Activated naive CD4-positive, alpha-beta T cell treated with anti-CD3 and anti-CD28 coated beads, Interleukin-2, amount 50 U/mL, for 72 hours (primary cell): Measurements from ENCODE around the gene VCL. TPM values are rescaled to one million over a fixed set of nuclear protein-coding genes. Genes with fewer than 3 reads are reported as not detected.

Experiments
- ATAC-seq, 2 donors: fragments of 150-1000 bp; cut with Tn5 transposase; 2 replicates each; pipeline ENCODE4 v1.10.0; 2021; ENCODE audit warnings: mild to moderate bottlenecking in 2 of 2, moderate library complexity in 2 of 2
- DNase-seq, 2 donors: peaks; one replicate each; pipeline ENCODE4 v3.0.0; 2021 to 2022; ENCODE audit warnings: low spot score in 2 of 2
- H3K27ac Mint-ChIP-seq, 2 donors: one replicate each; pipeline ENCODE4 v1.8.0; 2022; ENCODE audit warnings: mild to moderate bottlenecking in 2 of 2, mixed read lengths in 2 of 2
- H3K36me3 Mint-ChIP-seq, 2 donors: one replicate each; pipeline ENCODE4 v1.8.0; 2022; ENCODE audit warnings: mixed read lengths in 2 of 2
- H3K9me3 Mint-ChIP-seq, 2 donors: one replicate each; pipeline ENCODE4 v1.8.0; 2022; ENCODE audit warnings: mixed read lengths in 2 of 2
- total RNA-seq, 2 donors: library from RNA; stranded (reverse); gene quantifications; one replicate each; pipeline ENCODE4 v1.2.3, GENCODE V29; 2022

VCL gene
- total RNA-seq, 2 donors from 2014 or later = 9.7 to 15.6 TPM

DNA sequence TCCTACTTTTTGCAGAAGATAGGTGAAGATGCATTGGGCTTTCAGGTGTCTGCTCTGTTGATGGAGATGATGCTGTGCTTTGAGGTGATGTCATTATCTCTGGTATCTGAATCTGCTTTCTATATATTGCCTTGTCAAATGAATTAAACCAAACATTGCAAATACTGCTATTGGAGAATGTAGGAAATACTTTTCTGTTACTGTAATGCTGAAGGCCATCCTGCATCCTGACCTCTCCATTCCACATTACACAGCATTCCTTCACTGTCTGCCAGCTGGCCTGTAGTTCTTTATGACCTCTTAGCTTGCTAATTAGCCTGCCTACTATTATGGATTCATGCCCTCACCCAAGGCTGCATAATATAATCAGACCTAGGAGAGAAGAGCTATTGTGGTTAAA, 73.2 kb downstream of the VCL start:
- DNase-seq (no peak), ATAC-seq (no peak)
- H3K27ac Mint-ChIP-seq = no peak overlapping the region
- H3K36me3 Mint-ChIP-seq = peaks cover 0 to 9% of the 10 kb centered on the region in 2 donors
- no peaks in the 10 kb centered on the region for H3K9me3 Mint-ChIP-seq

DNA sequence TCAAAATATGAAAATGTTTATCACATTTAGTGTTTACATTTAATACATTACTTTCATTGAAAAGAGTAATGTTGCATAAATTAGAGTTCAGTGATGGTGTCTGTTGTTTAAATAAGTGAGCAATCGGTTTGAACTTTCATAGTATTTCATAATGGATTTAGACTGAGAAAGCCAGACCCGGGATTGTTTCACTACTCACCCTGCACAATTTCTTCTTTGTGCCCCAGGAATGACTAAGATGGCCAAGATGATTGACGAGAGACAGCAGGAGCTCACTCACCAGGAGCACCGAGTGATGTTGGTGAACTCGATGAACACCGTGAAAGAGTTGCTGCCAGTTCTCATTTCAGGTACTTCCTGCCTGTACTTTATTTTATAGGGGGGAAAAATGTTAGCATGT, 74.6 kb downstream of the VCL start:
- H3K36me3 Mint-ChIP-seq = peaks cover 0 to 9% of the 10 kb centered on the region in 2 donors
- no peaks in the 10 kb centered on the region for H3K9me3 Mint-ChIP-seq
- no peak overlapping the region for H3K27ac Mint-ChIP-seq
- DNase-seq (no peak), ATAC-seq (no peak)

DNA sequence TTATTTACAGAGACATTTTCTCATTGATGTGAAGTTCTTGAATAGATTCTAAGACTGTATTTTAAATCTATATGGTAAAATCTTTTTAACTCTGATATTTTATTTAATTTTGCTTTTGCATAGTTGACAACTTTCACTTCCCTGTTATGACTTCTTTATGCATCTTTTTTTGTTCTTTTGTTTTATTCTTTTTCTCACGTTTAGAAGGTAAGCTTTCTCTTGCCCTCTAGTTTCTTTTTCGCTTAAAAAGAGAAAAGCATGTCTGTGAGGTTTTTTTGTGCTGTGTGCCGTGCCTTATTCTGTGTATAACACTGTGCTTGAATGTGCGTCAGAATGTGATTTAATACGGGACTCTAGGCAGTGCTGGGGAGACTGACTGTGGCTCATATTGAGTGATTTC, 78.0 kb downstream of the VCL start:
- DNase-seq (no peak), ATAC-seq (no peak)

DNA sequence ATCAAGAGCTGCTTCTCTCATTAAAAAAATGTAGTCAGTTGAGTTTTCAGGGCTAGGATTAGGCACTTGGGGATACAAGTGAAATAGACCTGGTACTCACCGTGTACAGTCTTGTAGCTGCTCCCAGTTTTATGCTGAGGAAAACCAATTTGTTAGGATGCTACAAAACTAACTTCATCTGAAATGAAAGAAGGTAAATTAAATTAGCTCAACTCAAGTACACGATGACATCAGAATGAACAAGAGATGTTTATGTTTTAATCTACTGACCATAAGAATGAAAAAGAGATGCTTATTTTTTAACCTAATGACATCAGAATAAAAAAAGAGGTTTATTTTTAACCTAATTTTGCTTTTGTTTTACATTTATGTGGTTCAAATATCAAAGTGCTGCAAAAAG, 79.0 kb downstream of the VCL start:
- H3K36me3 Mint-ChIP-seq = peaks cover 0 to 9% of the 10 kb centered on the region in 2 donors
- ATAC-seq (no peak), DNase-seq (no peak)
- no peak overlapping the region for H3K27ac Mint-ChIP-seq
- H3K9me3 Mint-ChIP-seq = no peaks in the 10 kb centered on the region

More for the DNA sequence above, 78.0 kb downstream of the VCL start:
- peaks cover 0 to 9% of the 10 kb centered on the region in 2 donors for H3K36me3 Mint-ChIP-seq
- no peaks in the 10 kb centered on the region for H3K9me3 Mint-ChIP-seq
- no peak overlapping the region for H3K27ac Mint-ChIP-seq

DNA sequence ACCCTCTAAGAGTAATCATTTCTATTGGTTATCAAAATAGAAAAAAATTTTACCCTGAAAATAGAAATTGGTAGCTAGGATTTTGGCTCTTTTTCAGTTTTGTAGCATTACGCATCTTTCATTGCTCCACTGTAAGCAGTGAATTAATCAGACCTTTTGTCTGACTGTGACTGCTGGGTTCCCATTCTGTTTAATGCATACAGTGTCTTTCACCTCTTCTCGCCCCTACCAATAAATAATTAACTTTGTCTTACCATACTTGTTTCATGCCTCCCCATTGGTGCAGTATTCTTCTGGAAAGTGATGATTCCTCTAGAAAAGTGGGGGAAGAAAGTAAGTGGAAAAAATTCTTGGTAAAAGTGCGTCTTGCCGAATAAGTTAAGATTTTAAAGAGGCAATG, 79.5 kb downstream of the VCL start:
- no peak for ATAC-seq
- H3K36me3 Mint-ChIP-seq = peaks cover 0 to 9% of the 10 kb centered on the region in 2 donors
- no peaks in the 10 kb centered on the region for H3K9me3 Mint-ChIP-seq
- no peak overlapping the region for H3K27ac Mint-ChIP-seq
- DNase-seq = no peak

DNA sequence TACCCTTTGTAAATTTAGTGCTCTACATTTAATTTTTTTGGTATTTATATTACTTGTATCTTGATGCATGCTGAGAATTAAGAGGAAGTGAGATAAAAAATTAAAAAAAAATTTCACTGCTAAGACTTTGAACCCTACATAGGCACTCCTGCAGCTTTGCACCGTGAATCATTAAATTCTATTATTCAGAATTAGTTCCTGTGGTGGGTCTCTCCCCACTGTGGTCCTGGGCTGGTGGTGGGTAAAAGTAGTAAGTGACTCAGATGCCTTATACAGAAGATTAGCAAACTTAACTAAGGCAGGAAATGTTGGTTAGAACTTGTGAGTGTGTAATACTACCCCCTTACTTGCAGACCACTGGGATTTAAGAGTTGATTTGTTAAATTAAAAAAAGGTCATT, 80.1 kb downstream of the VCL start:
- ATAC-seq (peak; percentile 86 to 94), DNase-seq (peak in 1 of 2 donors; percentile 27)
- H3K36me3 Mint-ChIP-seq = peaks cover 0 to 9% of the 10 kb centered on the region in 2 donors
- H3K9me3 Mint-ChIP-seq = no peaks in the 10 kb centered on the region
- H3K27ac Mint-ChIP-seq = no peak overlapping the region

DNA sequence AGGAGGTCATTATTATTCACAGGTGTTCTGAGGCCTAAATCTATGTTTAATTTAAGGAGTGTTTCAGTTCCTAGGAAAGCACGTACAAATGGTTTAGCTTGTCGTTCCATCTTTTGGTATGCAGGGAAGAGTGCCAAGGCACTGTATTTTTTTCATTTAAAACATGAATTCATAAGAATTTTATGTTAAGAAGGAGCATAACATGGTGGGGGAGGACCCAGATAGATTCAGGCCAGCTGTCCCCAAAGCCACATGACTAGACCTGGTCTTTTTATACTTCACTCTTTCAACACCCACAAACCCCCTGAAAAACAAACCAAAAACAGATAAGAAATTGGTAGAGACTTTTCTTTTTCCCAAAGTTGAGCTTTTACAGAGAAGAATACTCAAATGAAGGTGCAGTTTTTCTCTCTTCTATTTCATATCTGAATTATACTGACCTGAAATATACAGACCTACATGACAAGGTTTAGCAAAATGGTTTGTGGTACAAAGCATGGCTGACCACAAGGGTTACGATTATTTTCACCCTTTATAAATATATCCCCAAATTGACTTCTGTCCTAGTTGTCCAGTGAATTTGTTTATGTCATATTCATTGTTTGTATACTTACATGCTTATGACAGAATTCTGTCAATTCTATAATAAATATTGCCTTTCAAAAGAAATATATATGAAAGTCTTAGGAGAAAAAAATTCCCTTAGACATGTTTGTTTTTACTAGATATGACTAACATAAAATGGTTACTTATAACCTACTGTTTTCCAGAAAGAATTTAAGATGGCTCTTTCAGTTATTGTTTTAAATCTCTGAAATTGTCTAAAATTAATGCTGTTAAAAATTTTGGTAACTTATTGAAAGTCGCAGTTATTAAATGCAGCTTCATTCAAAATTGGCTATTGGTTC, 81.4 kb downstream of the VCL start:
- DNase-seq (no peak), ATAC-seq (no peak)
- Mint-ChIP-seq H3K36me3 (peaks cover 0 to 9% of the 10 kb centered on the region in 2 donors), H3K9me3 (no peaks in the 10 kb centered on the region), H3K27ac (peak overlapping the region in 1 of 2 donors; percentile 26)

DNA sequence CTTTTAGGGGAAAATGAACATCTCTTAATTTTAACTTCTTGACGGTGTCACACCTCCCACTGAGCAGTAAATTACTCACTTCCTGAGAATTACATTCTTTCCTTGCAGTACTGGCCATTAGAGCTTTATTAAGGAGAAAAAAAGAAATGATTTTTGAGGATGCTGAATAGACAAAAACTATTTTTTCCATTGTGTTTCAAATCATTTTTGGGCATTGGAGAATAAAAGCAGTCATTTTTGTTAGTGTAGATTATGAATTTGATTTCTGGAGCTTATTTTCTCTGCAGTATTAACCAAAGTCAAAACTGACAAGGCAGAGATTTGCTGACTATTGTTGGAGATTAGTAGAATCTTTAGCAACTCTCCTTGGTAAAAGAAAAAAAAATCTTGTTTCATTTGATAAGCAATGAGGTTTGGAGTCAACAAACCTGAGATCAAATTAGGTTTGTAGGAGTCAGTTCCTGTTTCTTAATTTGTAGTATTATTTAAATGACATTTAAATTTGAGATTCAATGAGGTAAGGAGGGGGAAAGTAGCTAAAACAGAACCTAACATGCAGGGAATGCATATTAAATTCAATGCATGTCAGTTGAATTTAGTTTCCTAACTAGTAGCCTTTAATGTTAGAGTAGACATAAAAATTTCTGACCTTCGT, 82.1 kb downstream of the VCL start:
- Mint-ChIP-seq H3K27ac (no peak overlapping the region), H3K36me3 (peaks cover 0 to under 1% of the 10 kb centered on the region in 2 donors), H3K9me3 (no peaks in the 10 kb centered on the region)
- ATAC-seq (no peak), DNase-seq (no peak)

DNA sequence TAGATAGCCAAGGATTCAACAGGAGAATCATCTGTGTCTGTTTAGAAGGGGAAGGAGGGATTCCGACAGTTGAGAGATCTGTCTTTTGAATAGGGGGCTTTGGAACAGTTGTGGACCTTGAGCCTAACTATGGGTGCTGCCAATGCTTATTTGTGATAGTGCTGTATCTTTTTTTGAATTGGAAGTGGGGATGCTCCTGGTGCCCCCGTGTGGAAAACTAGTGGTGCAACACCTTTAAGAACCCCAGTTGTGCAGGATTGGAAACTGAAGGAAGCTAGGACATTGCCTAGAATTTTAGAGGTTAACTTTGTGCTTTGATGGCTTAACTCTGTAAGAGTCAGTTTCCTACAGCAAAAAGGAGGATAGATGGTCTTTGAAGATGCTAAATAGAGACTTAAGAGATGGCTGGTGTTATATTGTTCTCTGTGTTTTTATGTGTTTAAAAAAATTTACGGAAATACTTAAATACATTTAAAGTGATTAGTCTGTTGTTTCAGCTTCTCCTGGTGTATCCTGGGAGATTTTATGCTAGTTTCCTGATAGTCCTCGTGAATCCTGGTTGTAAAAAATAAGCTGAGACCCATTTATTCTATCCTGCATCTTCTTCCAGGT, 83.4 kb downstream of the VCL start:
- H3K36me3 Mint-ChIP-seq = no peaks in the 10 kb centered on the region
- peak overlapping the region in 1 of 2 donors; percentile 3 for H3K27ac Mint-ChIP-seq
- DNase-seq (peak in 1 of 2 donors; percentile 26), ATAC-seq (peak in 1 of 2 donors; percentile 44)
- no peaks in the 10 kb centered on the region for H3K9me3 Mint-ChIP-seq

DNA sequence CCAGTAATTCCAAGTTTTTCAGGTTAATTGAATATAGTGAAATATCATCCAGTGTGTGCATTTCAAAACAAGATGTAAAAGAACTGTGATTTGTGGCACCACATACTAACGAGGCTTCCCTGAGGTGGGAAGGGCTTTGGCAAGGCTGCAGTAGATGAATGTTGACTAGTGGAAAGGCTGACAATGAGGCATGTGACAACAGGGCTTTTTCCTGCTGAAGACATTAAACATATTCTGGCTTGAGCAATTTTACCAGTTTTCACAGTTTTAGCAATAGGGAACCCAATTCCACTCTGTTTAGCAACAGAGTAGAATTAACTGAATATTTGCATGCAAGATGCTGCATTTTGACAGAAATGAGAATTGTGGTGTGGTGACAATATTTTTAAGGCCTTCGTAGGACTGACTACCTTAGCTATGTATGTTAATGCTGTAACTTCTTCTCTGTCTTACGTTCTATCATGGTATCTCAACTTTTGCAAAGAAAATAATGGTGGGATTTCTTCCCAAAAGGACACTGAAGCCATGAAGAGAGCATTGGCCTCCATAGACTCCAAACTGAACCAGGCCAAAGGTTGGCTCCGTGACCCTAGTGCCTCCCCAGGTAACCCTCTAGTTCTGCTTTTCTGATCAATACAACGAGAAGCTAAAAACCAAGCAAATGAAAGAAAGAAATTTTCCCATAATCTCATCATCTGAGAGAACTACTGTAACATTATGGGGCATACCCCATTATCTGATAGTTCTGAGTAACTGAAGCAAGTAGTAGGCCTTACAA, 84.2 kb downstream of the VCL start:
- no peak for DNase-seq
- Mint-ChIP-seq H3K27ac (no peak overlapping the region), H3K9me3 (no peaks in the 10 kb centered on the region), H3K36me3 (no peaks in the 10 kb centered on the region)
- no peak for ATAC-seq

DNA sequence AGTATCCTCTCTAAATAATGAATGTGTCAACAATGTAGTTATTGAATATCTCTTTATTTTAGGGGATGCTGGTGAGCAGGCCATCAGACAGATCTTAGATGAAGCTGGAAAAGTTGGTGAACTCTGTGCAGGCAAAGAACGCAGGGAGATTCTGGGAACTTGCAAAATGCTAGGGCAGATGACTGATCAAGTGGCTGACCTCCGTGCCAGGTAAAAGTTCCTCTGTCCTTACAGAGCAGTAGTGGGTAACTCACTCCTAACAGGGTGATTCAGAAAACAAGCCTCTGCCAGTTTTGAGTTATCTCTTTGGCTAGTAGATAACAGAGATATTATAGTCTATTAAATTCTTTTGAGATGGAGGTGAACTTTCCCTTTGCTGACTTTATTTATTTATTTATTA, 85.4 kb downstream of the VCL start:
- Mint-ChIP-seq H3K9me3 (no peaks in the 10 kb centered on the region), H3K36me3 (no peaks in the 10 kb centered on the region), H3K27ac (no peak overlapping the region)
- DNase-seq (no peak), ATAC-seq (no peak)

DNA sequence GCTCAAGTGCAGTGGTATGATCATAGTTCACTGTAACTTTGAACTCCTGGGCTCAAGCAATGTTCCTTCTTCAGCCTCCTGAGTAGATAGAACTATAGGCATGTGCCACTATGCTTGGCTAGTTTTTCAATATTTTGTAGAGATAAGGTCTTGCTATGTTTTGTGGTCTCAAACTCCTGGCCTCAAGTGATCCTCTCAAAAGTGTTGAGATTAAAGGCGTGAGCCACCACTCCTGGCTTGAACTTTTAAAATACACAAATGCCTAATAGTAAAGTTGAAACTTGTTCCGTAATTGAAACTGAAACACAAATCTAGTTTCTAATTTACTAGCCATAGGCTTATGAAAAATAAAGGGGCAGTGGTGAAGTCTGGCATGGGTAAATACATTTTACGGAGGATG, 87.0 kb downstream of the VCL start:
- H3K36me3 Mint-ChIP-seq = no peaks in the 10 kb centered on the region
- peak; percentile 47 to 82 for ATAC-seq
- no peaks in the 10 kb centered on the region for H3K9me3 Mint-ChIP-seq
- H3K27ac Mint-ChIP-seq = peak overlapping the region in 1 of 2 donors; percentile 60
- no peak for DNase-seq

DNA sequence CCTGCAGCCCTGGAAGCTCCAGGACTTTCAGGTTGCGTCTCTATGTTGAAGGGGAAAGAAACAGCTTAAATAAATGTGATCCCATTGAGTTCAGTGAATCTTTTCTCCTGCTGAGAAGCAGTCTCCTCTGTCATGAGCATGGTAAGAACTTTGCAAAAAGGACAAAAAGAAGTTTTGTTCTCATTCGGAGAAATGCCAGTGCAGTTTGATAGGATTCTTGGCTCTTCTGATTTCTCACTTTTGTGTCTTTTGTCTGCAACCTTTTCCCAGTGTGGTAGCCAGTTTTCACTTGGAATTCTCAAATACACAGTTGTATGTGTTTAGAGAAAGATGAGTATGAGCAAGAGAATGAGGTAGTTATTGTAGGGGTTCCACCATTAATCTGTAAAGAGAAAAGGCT, 88.4 kb downstream of the VCL start:
- no peak for DNase-seq
- ATAC-seq = no peak
- Mint-ChIP-seq H3K27ac (no peak overlapping the region), H3K36me3 (no peaks in the 10 kb centered on the region), H3K9me3 (no peaks in the 10 kb centered on the region)

DNA sequence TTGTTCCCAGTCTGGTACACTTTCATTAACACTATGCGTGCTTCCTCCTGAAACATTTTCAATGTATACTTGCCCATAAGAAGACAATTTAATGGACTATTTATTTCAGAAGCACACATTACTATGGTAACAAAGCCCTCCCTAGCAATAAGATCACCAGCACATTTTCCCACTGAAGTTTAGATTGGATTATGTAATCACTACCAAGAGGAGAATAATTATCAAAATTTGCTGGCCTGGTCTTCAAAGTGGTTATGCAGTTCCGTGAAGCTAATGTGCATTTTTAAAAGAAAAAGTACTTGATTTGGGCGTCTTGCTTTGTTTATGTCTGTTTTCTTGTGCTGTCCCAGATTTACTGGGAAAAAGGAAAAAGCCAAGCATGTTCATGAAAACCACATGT, 90.8 kb downstream of the VCL start:
- no peaks in the 10 kb centered on the region for H3K9me3 Mint-ChIP-seq
- H3K36me3 Mint-ChIP-seq = no peaks in the 10 kb centered on the region
- ATAC-seq = no peak
- DNase-seq = no peak
- H3K27ac Mint-ChIP-seq = no peak overlapping the region

DNA sequence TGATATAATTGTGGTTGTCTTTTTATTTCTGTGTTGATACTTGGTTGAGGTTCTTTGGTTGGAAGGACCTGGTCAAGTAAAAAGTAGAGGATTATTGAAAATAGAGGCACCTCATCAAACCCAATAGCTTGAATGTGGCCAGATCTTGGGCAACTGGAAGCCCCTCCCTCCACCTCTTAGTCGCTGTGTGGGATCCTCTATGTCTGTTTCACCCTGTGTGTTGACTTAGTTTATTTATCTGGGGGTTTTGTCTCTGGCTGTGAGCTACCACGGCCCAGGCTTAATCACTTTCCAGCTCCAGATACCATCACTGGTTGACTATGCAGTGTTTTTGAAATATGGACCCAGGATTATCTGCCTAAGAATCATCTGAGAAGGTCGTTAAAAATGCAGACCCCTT, 94.5 kb downstream of the VCL start:
- H3K36me3 Mint-ChIP-seq = no peaks in the 10 kb centered on the region
- H3K9me3 Mint-ChIP-seq = no peaks in the 10 kb centered on the region
- H3K27ac Mint-ChIP-seq = no peak overlapping the region
- DNase-seq = no peak
- no peak for ATAC-seq

DNA sequence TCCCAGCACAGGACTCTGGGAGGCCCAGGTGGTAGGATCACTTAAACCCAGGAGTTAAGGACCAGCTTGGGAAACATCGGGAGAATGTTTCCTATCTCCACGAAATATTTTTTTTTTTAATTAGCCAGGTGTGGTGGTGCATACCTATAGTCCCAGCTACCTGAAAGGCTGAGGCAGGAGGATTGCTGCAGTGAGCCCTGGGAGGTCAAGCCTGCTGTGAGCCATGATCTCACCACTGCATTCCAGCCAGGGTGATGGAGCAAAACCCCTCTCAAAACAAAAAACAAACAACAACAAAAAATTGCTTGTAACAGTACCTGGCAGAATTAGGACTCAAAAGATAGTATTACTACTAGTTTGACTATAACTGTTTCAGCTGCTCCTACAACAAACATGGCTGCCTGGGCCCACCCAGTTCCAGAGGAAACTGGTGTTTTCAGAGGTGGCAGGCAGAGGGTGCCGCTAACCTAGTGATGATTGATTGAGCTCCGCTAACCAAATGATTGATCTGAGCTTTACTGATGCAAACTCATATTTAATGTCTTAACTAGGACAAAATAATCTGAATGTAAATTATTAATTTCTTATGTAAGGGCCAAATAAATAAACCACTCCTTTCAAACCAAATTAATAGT, 95.7 kb downstream of the VCL start:
- ATAC-seq = no peak
- H3K27ac Mint-ChIP-seq = no peak overlapping the region
- no peak for DNase-seq
- no peaks in the 10 kb centered on the region for H3K9me3 Mint-ChIP-seq
- H3K36me3 Mint-ChIP-seq = no peaks in the 10 kb centered on the region
